Subcutaneous abdominal adipose tissue (tissue), 5 donors: ENCODE data around the gene RPL26.
A peak's percentile ranks its signal among the peaks of the same experiment; 100 is the strongest.
"Not testable (repeated sequence)": the region's sequence is repeated elsewhere in the genome, so short reads cannot be mapped to it uniquely, and the experiment has no call there.

Source experiments
- H3K27ac ChIP-seq: one replicate; pipeline ENCODE4 v1.7.0; 2013; ENCODE audit warnings: low read depth, mild to moderate bottlenecking, inconsistent platforms, low read length, moderate library complexity
- H3K27me3 ChIP-seq, 5 donors: one replicate each; pipeline ENCODE4 v1.7.0; 2013; ENCODE audit warnings: low read length in 5 of 5, inconsistent platforms in 1 of 5; ENCODE audit not compliant: control insufficient read depth in 5 of 5, insufficient read depth in 4 of 5
- H3K36me3 ChIP-seq, 5 donors: one replicate each; pipeline ENCODE4 v1.7.0; 2013; ENCODE audit warnings: low read length in 5 of 5; ENCODE audit not compliant: control insufficient read depth in 5 of 5, insufficient read depth in 5 of 5
- H3K4me1 ChIP-seq, 5 donors: one replicate each; pipeline ENCODE4 v1.7.0; 2013; ENCODE audit warnings: low read length in 5 of 5, mild to moderate bottlenecking in 3 of 5, moderate library complexity in 1 of 5; ENCODE audit not compliant: control insufficient read depth in 5 of 5, insufficient read depth in 5 of 5
- H3K4me3 ChIP-seq, 5 donors: one replicate each; pipeline ENCODE4 v1.7.0; 2013; ENCODE audit warnings: low read length in 5 of 5, low read depth in 1 of 5
- H3K9ac ChIP-seq, 5 donors: one replicate each; pipeline ENCODE4 v1.7.0; 2013; ENCODE audit warnings: low read length in 5 of 5, mild to moderate bottlenecking in 4 of 5, moderate library complexity in 3 of 5
- H3K9me3 ChIP-seq, 5 donors: one replicate each; pipeline ENCODE4 v1.7.0; 2013; ENCODE audit warnings: low read length in 5 of 5; ENCODE audit not compliant: control insufficient read depth in 5 of 5
- donor health status: healthy.
- donor health status: healthy.
- donor health status: healthy.
- donor health status: healthy.
- donor health status: healthy.

Gene RPL26

GRCh38 chr17:8357910-8358309 is 25.1 kb downstream of the RPL26 start:
- H3K9ac ChIP-seq: no peak overlapping the region
- H3K27ac ChIP-seq: peak overlapping the region; percentile 7
- no peak overlapping the region for H3K4me3 ChIP-seq
- H3K36me3 ChIP-seq: no peaks in the 10 kb centered on the region
- no peaks in the 10 kb centered on the region for H3K9me3 ChIP-seq
- H3K27me3 ChIP-seq: no peaks in the 10 kb centered on the region
- peaks cover 0 to 48% (median 10%) of the 10 kb centered on the region in 5 donors for H3K4me1 ChIP-seq

- H3K27me3 ChIP-seq: no peaks in the 10 kb centered on the region
- H3K9me3 ChIP-seq: no peaks in the 10 kb centered on the region
- H3K4me3 ChIP-seq: no peak overlapping the region
- H3K27ac ChIP-seq: no peak overlapping the region
- H3K36me3 ChIP-seq: no peaks in the 10 kb centered on the region
- H3K4me1 ChIP-seq: peaks cover 0 to 23% (median 4%) of the 10 kb centered on the region in 5 donors
- H3K9ac ChIP-seq: peak overlapping the region in 1 of 5 donors; percentile 30
Measured at GRCh38 chr17:8354236-8354635, 28.8 kb downstream of the RPL26 start.

GRCh38 chr17:8353736-8354135 is 29.3 kb downstream of the RPL26 start:
- no peak overlapping the region for H3K27ac ChIP-seq
- H3K4me1 ChIP-seq: peaks cover 0 to 18% (median 0%) of the 10 kb centered on the region in 5 donors
- no peaks in the 10 kb centered on the region for H3K27me3 ChIP-seq
- H3K36me3 ChIP-seq: no peaks in the 10 kb centered on the region
- H3K4me3 ChIP-seq: no peak overlapping the region
- no peaks in the 10 kb centered on the region for H3K9me3 ChIP-seq
- H3K9ac ChIP-seq: peak overlapping the region in 1 of 5 donors; percentile 30

- peaks cover 0 to 23% (median 0%) of the 10 kb centered on the region in 5 donors for H3K4me1 ChIP-seq
- H3K4me3 ChIP-seq: no peak overlapping the region
- H3K36me3 ChIP-seq: no peaks in the 10 kb centered on the region
- H3K9me3 ChIP-seq: no peaks in the 10 kb centered on the region
- no peak overlapping the region for H3K27ac ChIP-seq
- peaks cover 0 to 8% (median 7%) of the 10 kb centered on the region in 5 donors for H3K27me3 ChIP-seq
- H3K9ac ChIP-seq: no peak overlapping the region
Measured at GRCh38 chr17:8350339-8350738, 32.7 kb downstream of the RPL26 start.

- not testable (repeated sequence) for H3K27me3 ChIP-seq, H3K9ac ChIP-seq, H3K4me3 ChIP-seq, H3K9me3 ChIP-seq, H3K36me3 ChIP-seq, H3K4me1 ChIP-seq, H3K27ac ChIP-seq
Measured at GRCh38 chr17:8347001-8347400, 36.0 kb downstream of the RPL26 start.

- H3K27ac ChIP-seq: no peak overlapping the region
Measured at GRCh38 chr17:8345951-8346665, 36.9 kb downstream of the RPL26 start.

GRCh38 chr17:8345052-8345690 is 37.8 kb downstream of the RPL26 start:
- Histone ChIP-seq H3K27ac (no peak overlapping the region), H3K4me3 (no peak overlapping the region), H3K9ac (peak overlapping the region in 1 of 5 donors; percentile 46), H3K4me1 (peaks cover 0 to 9% (median 0%) of the 10 kb centered on the region in 5 donors), H3K27me3 (peaks cover 0 to 8% (median 7%) of the 10 kb centered on the region in 5 donors), H3K9me3 (no peaks in the 10 kb centered on the region), H3K36me3 (no peaks in the 10 kb centered on the region)

More at GRCh38 chr17:8345951-8346665, 36.9 kb downstream of the RPL26 start:
- H3K27me3 ChIP-seq: peaks cover 0 to 8% (median 7%) of the 10 kb centered on the region in 5 donors
- H3K9ac ChIP-seq: no peak overlapping the region
- H3K9me3 ChIP-seq: no peaks in the 10 kb centered on the region
- H3K4me1 ChIP-seq: peaks cover 0 to 9% (median 0%) of the 10 kb centered on the region in 5 donors
- no peaks in the 10 kb centered on the region for H3K36me3 ChIP-seq
- no peak overlapping the region for H3K4me3 ChIP-seq

- Histone ChIP-seq H3K36me3 (no peaks in the 10 kb centered on the region), H3K27me3 (peaks cover 2 to 6% (median 4%) of the 10 kb centered on the region in 5 donors), H3K9me3 (no peaks in the 10 kb centered on the region), H3K27ac (no peak overlapping the region), H3K4me1 (peaks cover 0 to 17% (median 8%) of the 10 kb centered on the region in 5 donors), H3K4me3 (no peak overlapping the region), H3K9ac (no peak overlapping the region)
Measured at GRCh38 chr17:8341456-8341855, 41.5 kb downstream of the RPL26 start.

- Histone ChIP-seq H3K27ac (no peak within 1 kb of the TSS), H3K27me3 (peaks cover 0 to 3% (median 0%) of the 10 kb centered on the region in 5 donors), H3K9me3 (no peaks in the 10 kb centered on the region), H3K4me3 (no peak within 1 kb of the TSS), H3K36me3 (no peaks in the 10 kb centered on the region), H3K9ac (no peak within 1 kb of the TSS), H3K4me1 (peaks cover 0 to 13% (median 8%) of the 10 kb centered on the region in 5 donors)
Measured at GRCh38 chr17:8339540-8339939, 43.5 kb downstream of the RPL26 start, which contains the start of gene ODF4. Gene ODF4 (plus strand): TSS chr17:8339840. CDS start chr17:8340052, 212 bp downstream.

- H3K27ac ChIP-seq: no peak overlapping the region
- peaks cover 0 to 3% (median 0%) of the 10 kb centered on the region in 5 donors for H3K27me3 ChIP-seq
- no peaks in the 10 kb centered on the region for H3K9me3 ChIP-seq
- H3K9ac ChIP-seq: no peak overlapping the region
- H3K4me1 ChIP-seq: peaks cover 0 to 13% (median 8%) of the 10 kb centered on the region in 5 donors
- H3K36me3 ChIP-seq: no peaks in the 10 kb centered on the region
- no peak overlapping the region for H3K4me3 ChIP-seq
Measured at GRCh38 chr17:8338753-8339140, 44.2 kb downstream of the RPL26 start.
